Measurements from ENCODE around the gene ERAP2. TPM values are rescaled to one million over a fixed set of nuclear protein-coding genes. Genes with fewer than 3 reads are reported as not detected.

Gene ERAP2
- total and polyA plus RNA-seq, 10 of the 15 experiments (the other 5 are each of a cell fraction or from before 2014, with no cell fraction given), result 4.0 to 28.7 (median 11.7) TPM

DNA sequence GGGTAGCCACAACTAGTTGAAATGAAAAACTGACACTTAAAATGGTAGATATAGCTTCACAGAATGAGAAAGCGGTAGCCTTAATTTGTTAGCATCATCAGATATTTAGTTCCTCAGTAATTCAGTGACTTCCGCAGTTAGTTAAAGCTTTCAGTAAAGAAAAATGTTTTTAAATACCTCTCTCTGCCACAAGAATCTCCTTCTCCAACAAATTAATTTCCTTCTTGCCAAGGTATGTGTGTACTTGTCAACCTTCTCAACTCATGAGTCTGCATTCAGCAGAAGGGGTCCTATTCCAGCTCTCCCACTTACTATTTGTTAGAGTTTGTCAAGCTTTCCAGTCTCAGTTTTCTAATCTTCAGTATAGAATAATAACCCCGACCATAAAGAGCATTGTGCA is 42.3 kb upstream of the ERAP2 start (continued):
- TF ChIP-seq, protein P1, sequence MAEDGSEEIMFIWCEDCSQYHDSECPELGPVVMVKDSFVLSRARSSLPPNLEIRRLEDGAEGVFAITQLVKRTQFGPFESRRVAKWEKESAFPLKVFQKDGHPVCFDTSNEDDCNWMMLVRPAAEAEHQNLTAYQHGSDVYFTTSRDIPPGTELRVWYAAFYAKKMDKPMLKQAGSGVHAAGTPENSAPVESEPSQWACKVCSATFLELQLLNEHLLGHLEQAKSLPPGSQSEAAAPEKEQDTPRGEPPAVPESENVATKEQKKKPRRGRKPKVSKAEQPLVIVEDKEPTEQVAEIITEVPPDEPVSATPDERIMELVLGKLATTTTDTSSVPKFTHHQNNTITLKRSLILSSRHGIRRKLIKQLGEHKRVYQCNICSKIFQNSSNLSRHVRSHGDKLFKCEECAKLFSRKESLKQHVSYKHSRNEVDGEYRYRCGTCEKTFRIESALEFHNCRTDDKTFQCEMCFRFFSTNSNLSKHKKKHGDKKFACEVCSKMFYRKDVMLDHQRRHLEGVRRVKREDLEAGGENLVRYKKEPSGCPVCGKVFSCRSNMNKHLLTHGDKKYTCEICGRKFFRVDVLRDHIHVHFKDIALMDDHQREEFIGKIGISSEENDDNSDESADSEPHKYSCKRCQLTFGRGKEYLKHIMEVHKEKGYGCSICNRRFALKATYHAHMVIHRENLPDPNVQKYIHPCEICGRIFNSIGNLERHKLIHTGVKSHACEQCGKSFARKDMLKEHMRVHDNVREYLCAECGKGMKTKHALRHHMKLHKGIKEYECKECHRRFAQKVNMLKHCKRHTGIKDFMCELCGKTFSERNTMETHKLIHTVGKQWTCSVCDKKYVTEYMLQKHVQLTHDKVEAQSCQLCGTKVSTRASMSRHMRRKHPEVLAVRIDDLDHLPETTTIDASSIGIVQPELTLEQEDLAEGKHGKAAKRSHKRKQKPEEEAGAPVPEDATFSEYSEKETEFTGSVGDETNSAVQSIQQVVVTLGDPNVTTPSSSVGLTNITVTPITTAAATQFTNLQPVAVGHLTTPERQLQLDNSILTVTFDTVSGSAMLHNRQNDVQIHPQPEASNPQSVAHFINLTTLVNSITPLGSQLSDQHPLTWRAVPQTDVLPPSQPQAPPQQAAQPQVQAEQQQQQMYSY (CRISPR knock-in tag; IDR thresholded peaks at IDR 0.05), result no peak
- TF ChIP-seq EP300 (IDR thresholded peaks at IDR 0.05; ENCODE audit: borderline replicate concordance in 1 of 2, control insufficient read depth in 1 of 2, low read depth in 2 of 2, low read length in 2 of 2) (no peak), RAD51 (IDR thresholded peaks at IDR 0.05) (no peak), BACH1 (IDR thresholded peaks at IDR 0.05; ENCODE audit: borderline replicate concordance) (no peak), CEBPB (IDR thresholded peaks at IDR 0.05; ENCODE audit: borderline replicate concordance in 1 of 2, low read depth in 2 of 2, low read length in 2 of 2) (no peak), NFYA (IDR thresholded peaks at IDR 0.05; ENCODE audit: borderline replicate concordance, low read depth, low read length) (no peak)

DNA sequence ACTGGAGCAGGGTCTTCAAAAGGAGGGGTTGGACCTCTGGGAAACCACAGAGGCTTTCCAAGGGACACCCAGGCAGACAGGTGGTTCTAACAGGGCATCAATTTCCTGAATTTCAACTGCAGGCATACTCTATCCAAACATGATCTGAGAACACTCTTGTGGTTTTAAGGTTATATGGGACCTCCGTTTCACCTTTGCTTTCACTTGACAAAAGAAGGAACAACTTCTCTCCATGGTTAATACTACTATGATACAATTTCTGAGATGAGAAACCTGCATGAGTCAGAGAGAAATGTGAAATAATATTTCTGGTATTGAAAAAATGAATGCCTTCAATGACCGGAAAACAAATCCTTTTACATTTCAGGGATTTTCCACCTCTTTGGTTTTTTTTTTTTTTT is 40.5 kb upstream of the ERAP2 start:
- Histone ChIP-seq H3K79me2 (ENCODE audit: control insufficient read depth, insufficient read depth, low read length) (no peaks in the 10 kb centered on the region), H3K36me3 (ENCODE audit: control insufficient read depth in 2 of 2, insufficient read depth in 2 of 2, low read length in 1 of 2) (no peaks in the 10 kb centered on the region), H3K4me1 (ENCODE audit: control insufficient read depth, insufficient read depth, low read length) (peaks cover 5% of the 10 kb centered on the region; the same call in 1 of the 2 replicates), H3K4me3 (no peak overlapping the region), H3K9ac (ENCODE audit: control insufficient read depth, insufficient read depth, low read length) (no peak overlapping the region), H3K9me3 (replicated peaks; ENCODE audit: control insufficient read depth, insufficient read depth, low read length) (no peaks in the 10 kb centered on the region), H3K4me2 (ENCODE audit: control insufficient read depth, insufficient read depth) (no peak overlapping the region), H3K27me3 (replicated peaks in 1 of 2; ENCODE audit: control insufficient read depth in 2 of 2, insufficient read depth in 2 of 2, low read length in 1 of 2) (no peaks in the 10 kb centered on the region), H4K20me1 (ENCODE audit: control insufficient read depth, insufficient read depth) (no peaks in the 10 kb centered on the region), H2AFZ (ENCODE audit: control insufficient read depth, low read depth, low read length) (no peak overlapping the region), H3K27ac (ENCODE audit: control insufficient read depth, insufficient read depth) (no peak overlapping the region)
- intact Hi-C loops (cut with micrococcal nuclease; ENCODE audit: unreplicated experiment) (no loop called here), in situ Hi-C loops (cut with MboI) (no loop called here)
- WGBS (ENCODE audit: insufficient coverage, insufficient replicate concordance, low lambda C conversion rate, missing lambda C conversion rate), result 16% methylated on average over 2 of the region's 2 CpGs
- CTCF ChIA-PET, result interaction anchor here (1.6 kb wide), 1 partner anchor 328 kb away, joined by 3 read pairs; no protein-coding TSS in a partner anchor
- RAD21 ChIA-PET (ENCODE audit: unreplicated experiment), result no interaction called here
- POLR2A ChIA-PET, result no interaction called here
- FAIRE-seq (no peak), DNase-seq (ENCODE audit: low read depth, low spot score) (no peak), ATAC-seq (peak; percentile 56)
- TF ChIP-seq, protein P2, sequence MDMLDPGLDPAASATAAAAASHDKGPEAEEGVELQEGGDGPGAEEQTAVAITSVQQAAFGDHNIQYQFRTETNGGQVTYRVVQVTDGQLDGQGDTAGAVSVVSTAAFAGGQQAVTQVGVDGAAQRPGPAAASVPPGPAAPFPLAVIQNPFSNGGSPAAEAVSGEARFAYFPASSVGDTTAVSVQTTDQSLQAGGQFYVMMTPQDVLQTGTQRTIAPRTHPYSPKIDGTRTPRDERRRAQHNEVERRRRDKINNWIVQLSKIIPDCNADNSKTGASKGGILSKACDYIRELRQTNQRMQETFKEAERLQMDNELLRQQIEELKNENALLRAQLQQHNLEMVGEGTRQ (IDR thresholded peaks at IDR 0.05; ENCODE audit: borderline replicate concordance, low read depth, low read length), result no peak
- no peak for TF ChIP-seq PML (IDR thresholded peaks at IDR 0.05; ENCODE audit: low read length)
- TF ChIP-seq CHD1 (IDR thresholded peaks at IDR 0.05; ENCODE audit: low read depth, low read length), result no peak
- peak; percentile 48; the same call in 1 of the 2 replicates for TF ChIP-seq CBFB (IDR thresholded peaks at IDR 0.05; ENCODE audit: low read depth)
- TF ChIP-seq, protein P3, sequence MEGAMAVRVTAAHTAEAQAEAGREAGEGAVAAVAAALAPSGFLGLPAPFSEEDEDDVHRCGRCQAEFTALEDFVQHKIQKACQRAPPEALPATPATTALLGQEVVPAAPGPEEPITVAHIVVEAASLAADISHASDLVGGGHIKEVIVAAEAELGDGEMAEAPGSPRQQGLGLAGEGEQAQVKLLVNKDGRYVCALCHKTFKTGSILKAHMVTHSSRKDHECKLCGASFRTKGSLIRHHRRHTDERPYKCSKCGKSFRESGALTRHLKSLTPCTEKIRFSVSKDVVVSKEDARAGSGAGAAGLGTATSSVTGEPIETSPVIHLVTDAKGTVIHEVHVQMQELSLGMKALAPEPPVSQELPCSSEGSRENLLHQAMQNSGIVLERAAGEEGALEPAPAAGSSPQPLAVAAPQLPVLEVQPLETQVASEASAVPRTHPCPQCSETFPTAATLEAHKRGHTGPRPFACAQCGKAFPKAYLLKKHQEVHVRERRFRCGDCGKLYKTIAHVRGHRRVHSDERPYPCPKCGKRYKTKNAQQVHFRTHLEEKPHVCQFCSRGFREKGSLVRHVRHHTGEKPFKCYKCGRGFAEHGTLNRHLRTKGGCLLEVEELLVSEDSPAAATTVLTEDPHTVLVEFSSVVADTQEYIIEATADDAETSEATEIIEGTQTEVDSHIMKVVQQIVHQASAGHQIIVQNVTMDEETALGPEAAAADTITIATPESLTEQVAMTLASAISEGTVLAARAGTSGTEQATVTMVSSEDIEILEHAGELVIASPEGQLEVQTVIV (IDR thresholded peaks at IDR 0.05; ENCODE audit: borderline replicate concordance, partially characterized antibody), result no peak
- TF ChIP-seq IKZF2 (IDR thresholded peaks at IDR 0.05), result peak; percentile 23 to 32; a peak in 1 of 4 replicates
- TF ChIP-seq JUNB (IDR thresholded peaks at IDR 0.05), result peak; percentile 11; the same call in 1 of the 2 replicates
- TF ChIP-seq RUNX3 (IDR thresholded peaks at IDR 0.05; ENCODE audit: low read length), result peak; percentile 79
- peak; percentile 70 for TF ChIP-seq EED (IDR thresholded peaks at IDR 0.05; ENCODE audit: low read depth)
- TF ChIP-seq IKZF1 (conservative IDR thresholded peaks at IDR 0.05), result peak; percentile 24; the same call in 1 of the 2 replicates
- no peak for TF ChIP-seq SMAD5 (IDR thresholded peaks at IDR 0.05; ENCODE audit: low read depth)
- no peak for TF ChIP-seq CHD2 (IDR thresholded peaks at IDR 0.05; ENCODE audit: borderline replicate concordance, low read depth, low read length)
- BruUV-seq (replicated peaks), result no TSS peak
- SMC1A ChIA-PET (ENCODE audit: uncharacterized antibody, unreplicated experiment), result no interaction called here

All from GM12878 (cell line).